Amniotic stem cell (primary cell): ENCODE measurements around the gene SLC8A3.

Experiments
- DNase-seq: peaks from one replicate; lab custom pipeline; 2025; lab: John Stamatoyannopoulos, UW

Gene SLC8A3

DNA sequence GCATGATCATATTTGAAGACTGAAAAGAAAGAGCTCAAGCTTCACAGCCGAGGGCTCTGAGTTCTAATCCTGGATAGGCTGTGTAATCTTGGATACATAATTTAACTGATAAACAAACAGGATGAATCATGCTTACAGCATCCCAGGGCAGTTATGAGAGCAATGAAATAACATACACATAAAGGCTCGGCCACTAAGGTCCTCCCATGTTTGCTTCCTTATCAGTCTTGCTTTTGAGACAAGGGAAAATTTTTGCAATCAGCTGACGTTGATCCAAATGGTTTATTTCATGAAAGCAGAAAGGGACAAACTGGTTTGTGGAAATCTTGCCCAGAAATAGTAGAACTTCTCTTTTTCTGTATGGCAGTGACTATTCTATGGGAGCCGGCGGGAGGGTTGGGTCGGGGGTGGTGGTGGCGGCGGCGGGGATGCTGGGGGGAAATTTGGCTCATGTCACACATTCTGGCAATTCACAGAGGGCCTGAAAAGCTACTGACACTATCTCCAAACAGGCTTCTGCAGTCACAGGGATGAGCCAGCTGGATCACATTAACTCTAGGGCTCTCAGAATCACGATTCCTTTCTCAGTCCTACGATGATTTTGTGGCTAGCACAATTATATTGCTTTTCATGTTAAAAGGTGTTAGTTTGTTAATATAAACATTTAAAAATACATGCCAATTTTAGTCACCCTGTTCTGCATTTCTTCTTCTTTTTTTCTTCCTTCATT, 124.5 kb downstream of the SLC8A3 start:
- no peak for DNase-seq

GRCh38 chr14:70061108-70061507, 127.6 kb downstream of the SLC8A3 start:
- no peak for DNase-seq

GRCh38 chr14:70059545-70059944, 129.2 kb downstream of the SLC8A3 start:
- no peak for DNase-seq

DNA sequence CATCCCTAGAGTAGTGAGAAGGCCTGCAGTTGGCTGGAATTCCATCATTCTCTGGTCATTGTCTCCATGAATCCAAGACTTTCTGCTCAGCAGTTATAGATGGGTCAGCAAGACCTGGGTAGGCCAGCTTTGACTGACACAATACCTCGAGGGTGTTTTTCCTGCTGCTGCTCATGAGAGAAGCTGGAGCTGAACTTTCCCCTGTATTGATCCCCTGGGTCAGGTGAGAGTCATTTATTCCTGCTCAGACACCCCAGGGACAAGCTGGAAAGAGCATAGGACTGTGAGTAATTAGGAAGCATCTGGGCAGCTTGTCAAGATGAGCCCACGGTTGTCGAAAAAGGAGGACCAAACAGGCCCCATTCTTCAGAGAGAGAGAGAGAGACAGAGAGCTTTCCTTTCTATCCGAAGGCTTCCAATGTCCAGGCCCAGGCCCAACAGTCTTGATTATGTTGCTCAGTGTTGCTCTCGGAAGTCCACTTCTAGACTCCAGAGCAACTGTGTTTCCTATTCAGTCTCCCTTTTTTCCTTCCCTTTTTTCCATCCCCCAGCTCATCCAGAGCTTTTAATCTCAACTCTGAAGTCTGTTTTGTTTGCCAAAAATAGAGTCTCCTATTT, 131.1 kb downstream of the SLC8A3 start:
- no peak for DNase-seq

DNA sequence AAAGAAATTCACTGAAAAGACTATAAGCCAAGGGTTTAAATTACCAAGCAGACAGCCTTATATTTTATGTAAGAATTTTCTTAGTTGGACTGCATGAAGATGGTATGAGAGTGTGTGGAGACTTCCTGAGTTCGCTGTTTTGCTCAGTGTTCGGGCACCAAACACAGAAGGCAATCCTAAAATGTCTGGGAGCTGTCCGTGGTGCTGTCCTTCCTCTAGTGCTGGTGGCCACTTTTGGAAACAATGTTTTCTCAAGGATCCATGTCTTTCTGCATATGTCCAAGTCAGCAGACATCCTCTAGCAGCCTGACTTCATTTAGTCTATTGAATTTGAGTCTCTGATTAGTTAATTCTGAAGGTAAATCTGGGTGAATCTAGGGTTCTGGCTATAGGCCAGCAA, 135.8 kb downstream of the SLC8A3 start:
- DNase-seq, result no peak

GRCh38 chr14:70050136-70050535, 138.6 kb downstream of the SLC8A3 start:
- no peak for DNase-seq

GRCh38 chr14:70049605-70050004, 139.1 kb downstream of the SLC8A3 start:
- no peak for DNase-seq

DNA sequence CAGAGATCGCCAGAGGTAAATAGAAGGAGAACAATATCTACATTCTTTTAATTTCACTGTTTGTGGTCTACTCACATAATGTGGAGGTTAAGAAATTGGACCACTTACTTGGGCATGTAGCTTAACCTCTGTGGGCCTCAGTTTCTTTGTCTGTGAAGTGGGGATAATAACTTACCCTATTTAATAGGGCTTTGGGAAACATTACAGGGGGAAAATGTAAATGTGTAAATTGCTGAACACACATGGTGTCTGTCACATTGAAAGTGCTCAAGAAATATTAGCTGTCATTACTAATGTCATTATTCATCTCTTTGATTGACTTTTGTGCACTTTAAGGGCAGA, 140.5 kb downstream of the SLC8A3 start:
- DNase-seq, result no peak

DNA sequence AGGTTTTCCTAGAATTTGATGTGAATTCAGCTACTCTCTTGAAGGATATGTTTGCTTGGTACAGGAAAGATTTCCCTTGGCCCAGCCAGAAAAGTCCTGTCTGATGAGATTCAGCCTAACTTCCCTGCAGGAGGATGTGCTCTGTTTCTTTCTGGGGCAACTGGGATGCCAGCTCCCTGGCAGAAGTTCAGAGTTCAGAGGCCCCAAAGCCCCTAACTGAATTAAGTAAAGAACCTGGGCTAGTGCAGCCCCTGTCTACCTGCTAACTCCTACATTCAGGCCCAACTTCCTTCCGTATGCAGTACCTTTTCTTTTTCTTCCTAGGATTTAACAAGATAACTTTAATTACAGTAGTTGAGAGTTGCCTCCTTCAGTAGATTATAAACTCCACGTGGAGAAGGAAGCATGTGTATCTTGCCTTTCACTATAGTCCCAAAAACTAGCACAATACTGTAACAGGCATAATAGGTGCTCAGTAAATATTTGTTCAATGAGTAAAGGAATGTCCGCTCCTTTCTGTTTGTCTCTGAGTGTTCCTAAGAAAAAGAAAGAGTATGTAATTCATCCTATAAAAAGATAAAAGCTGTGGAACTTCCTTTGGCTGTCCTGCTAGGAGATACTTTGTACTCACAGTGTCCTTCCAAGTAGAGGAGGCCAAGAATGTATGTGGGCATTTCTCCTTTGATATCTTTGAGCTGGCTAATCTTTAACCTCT, 141.0 kb downstream of the SLC8A3 start:
- DNase-seq, result no peak

- no peak for DNase-seq
These were observed 142.8 kb downstream of the SLC8A3 start for GRCh38 chr14:70045844-70046535.

DNA sequence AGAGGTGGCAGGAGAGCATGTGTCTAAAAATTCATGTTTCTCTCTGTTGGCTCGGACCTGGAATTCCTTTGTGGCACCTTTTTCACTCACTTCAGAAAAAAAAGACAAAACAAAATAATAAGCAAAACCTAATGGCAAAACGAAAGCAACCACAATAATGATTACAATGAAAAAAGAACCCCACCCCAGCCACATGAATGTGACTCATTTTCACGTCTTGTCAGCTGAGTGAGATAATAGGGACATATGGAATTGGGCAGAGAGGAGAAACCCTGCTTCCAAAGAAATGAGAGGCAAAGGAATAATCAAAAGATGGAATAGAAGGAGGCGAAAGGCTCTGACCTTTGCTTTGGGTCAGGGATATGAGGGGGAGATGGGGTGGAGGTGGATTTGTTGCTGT, 143.4 kb downstream of the SLC8A3 start:
- no peak for DNase-seq

DNA sequence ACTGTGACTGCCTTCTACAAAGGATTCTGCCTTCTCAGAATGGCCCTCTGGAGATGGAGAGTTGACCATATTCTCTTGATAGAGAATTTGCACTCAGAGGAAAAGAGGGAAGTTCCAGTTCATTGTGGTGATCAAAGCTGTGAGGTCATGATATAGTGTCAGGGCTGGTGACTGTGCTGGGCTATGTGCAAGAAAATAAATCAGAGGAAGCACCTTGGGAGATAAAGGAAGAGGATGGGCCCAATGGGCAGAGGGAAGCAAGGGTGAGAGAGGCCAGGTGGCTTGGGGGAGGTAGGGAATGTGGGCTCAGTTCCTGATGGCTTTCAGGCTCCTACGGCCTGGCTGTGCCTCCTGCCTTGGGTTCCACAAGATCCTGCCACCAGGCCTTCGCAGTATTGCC, 145.8 kb downstream of the SLC8A3 start:
- no peak for DNase-seq

- DNase-seq, result no peak
These were observed 152.1 kb downstream of the SLC8A3 start for GRCh38 chr14:70036665-70037064.

- DNase-seq, result no peak
These were observed 154.5 kb downstream of the SLC8A3 start for GRCh38 chr14:70034257-70034656.

DNA sequence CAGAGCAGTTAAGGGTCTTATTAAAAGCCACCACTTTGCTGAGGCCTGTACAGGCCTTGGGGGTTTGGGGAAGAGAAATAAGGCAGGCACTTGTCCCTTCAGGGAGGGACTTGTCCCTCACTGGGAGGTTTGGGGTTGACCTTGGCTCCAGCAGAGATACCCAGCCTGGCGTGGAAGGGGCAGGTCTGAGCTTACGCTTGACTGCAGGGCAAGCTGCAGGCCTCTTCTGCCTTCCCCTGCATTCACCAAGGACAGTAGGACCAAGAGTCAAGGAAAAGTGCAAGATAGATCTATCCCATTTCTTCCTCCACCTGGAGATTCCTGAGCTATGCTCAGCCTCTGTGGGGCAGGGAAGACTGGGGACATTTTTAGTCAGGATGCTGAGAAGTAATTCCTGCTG, 155.2 kb downstream of the SLC8A3 start:
- DNase-seq, result no peak

DNA sequence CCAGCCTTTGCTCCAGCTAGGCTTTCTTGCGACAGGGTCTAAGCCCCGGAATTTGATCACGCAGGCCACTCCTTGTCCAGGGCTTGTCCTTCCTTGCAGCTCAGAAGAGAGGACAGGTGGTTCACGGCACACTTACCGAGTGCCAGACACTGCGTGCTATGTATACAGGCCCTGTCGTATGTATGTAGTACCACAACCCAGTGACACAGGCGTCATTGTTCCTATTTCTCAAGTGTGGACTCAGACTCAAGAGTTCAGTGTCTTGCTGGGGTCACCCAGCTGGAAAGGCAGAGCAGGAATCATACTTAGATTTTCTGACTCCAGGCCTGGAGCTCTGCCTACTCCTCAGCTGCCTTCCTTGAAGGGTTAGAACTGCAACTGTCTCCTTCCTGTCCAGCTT, 155.6 kb downstream of the SLC8A3 start:
- DNase-seq, result no peak

GRCh38 chr14:70032447-70032846, 156.3 kb downstream of the SLC8A3 start:
- DNase-seq, result no peak

GRCh38 chr14:70032016-70032415, 156.7 kb downstream of the SLC8A3 start:
- no peak for DNase-seq

DNA sequence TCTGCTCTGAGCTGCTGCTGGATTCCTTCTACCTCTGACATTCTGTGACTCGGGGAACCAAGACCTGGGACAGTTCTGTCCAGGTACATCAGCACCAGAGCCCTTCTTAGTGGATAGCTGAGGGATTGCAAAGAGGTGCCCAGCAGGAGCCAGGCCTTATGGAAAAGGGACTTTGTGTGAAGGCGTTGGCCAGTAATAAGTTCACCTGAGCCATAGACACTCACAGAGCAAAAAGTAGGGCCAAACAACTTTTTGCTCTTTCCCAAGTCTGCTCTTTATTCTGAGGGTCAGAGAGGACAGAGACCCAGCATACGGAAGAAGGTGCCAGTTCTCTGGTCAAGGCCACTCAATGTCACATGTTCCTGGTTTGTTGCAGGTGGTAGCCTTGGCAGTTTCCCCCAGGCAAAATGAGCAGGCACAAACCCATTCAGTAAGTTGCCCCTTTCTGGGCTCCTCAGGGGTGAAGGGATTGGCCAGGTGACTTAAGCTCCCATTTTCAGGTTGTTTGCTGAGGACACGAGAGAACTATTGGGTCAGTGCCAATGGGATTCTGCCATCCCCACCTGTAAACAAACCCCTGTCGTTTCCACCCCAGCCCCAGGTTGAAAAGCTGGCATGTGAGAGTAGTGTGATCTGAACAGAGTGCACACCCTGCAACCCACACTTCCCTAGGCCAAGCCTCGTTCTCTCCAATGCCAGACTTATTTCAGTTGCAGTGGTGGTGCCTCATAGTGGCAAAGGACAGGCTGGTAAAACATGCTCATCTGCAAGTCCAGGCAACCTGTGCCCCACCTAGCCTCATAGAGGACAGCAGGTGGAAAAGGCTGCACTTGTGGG, 159.2 kb downstream of the SLC8A3 start:
- DNase-seq, result no peak

GRCh38 chr14:70027785-70028428, 160.8 kb downstream of the SLC8A3 start:
- DNase-seq, result no peak

DNA sequence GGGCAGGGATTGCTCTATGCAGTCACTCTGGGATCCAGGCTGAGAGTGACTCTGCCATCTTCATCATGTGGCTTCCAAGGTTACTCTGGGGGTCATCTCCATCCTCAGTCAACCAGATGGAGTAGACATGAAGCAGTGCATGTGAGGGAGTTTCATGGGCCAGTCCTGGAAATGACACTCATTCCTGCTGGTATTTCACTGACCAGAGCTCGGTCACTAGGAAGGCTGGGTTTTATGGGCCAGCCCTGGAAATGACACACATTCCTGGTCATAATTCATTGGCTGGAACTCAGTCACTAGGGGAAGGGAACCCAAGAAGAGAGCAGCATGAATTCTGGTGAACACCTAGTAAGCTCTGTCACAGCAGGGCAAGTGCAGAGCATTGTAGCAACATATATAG, 164.9 kb downstream of the SLC8A3 start:
- no peak for DNase-seq
